Measurements from ENCODE around the gene TADA2B.

TADA2B gene

GRCh38 chr4:7103607-7104365, 60.6 kb downstream of the TADA2B start:
- DNase-seq (ENCODE audit: low read depth): no peak
- no peak for TF ChIP-seq CTCF (conservative IDR thresholded peaks at IDR 0.05; ENCODE audit: low read length)

GRCh38 chr4:7104366-7105031, 61.3 kb downstream of the TADA2B start:
- no peak for DNase-seq (ENCODE audit: low read depth)
- no peak for TF ChIP-seq CTCF (conservative IDR thresholded peaks at IDR 0.05; ENCODE audit: low read length)
- no peak overlapping the region for H3K4me3 ChIP-seq (ENCODE audit: low read length)

More at GRCh38 chr4:7103607-7104365, 60.6 kb downstream of the TADA2B start:
- peak overlapping the region; percentile 78 for H3K4me3 ChIP-seq (ENCODE audit: low read length)

- TF ChIP-seq CTCF (conservative IDR thresholded peaks at IDR 0.05; ENCODE audit: low read length): no peak
- DNase-seq (ENCODE audit: low read depth): no peak
- H3K4me3 ChIP-seq (ENCODE audit: low read length): no peak overlapping the region
Observed at GRCh38 chr4:7105276-7105675, 62.1 kb downstream of the TADA2B start.

- no peak for DNase-seq (ENCODE audit: low read depth)
- H3K4me3 ChIP-seq (ENCODE audit: low read length): no peak overlapping the region
- no peak for TF ChIP-seq CTCF (conservative IDR thresholded peaks at IDR 0.05; ENCODE audit: low read length)
Observed at GRCh38 chr4:7107166-7107905, 64.2 kb downstream of the TADA2B start.
